GM12878 (cell line): ENCODE data around the gene RGN. TPM values are rescaled to one million over a fixed set of nuclear protein-coding genes. Genes with fewer than 3 reads are reported as not detected.

Experiments
- ATAC-seq: fragments of 200-7000 bp; cut with Tn5 transposase; 3 replicates; pipeline ENCODE4 v1.9.1; 2020; ENCODE audit warnings: mild to moderate bottlenecking, moderate library complexity
- Bru-seq: library from RNA; stranded (reverse); fragments of 400-500 nt; gene quantifications from one replicate; lab custom pipeline; 2021; lab: Mats Ljungman, UMichigan
- BruChase-seq, 2 experiments: library from RNA; stranded (reverse); fragments of 400-500 nt; gene quantifications; one replicate each; lab custom pipeline; 2021; lab: Mats Ljungman, UMichigan
- BruUV-seq: library from RNA; stranded (reverse); fragments of 400-500 nt; replicated peaks from 2 replicates; lab custom pipeline; 2021; lab: Mats Ljungman, UMichigan
- CTCF ChIA-PET: fragments of 300-600 bp; sonication (Branson Sonifier 250); formaldehyde crosslinking; extraction: SDS; loops from one replicate; lab custom pipeline; 2021; ENCODE audit warnings: inconsistent platforms; lab: Yijun Ruan, JAX
- POLR2A ChIA-PET: fragments of 350-600 bp; formaldehyde crosslinking; extraction: SDS; loops from one replicate; lab custom pipeline; 2021; ENCODE audit warnings: inconsistent platforms; lab: Charles Lee
- RAD21 ChIA-PET: fragments of 300-600 bp; sonication (Branson Sonifier 250); formaldehyde crosslinking; loops from one replicate; lab custom pipeline; 2023; ENCODE audit warnings: antibody characterized with exemption; ENCODE audit not compliant: unreplicated experiment; lab: Charles Lee
- SMC1A ChIA-PET: fragments of 300-600 bp; sonication (Branson Sonifier 250); formaldehyde crosslinking; loops from one replicate; lab custom pipeline; 2023; ENCODE audit not compliant: unreplicated experiment, uncharacterized antibody; lab: Charles Lee
- DNase-seq: peaks from one replicate; pipeline ENCODE4 v3.0.0-alpha.2; 2011; ENCODE audit warnings: low read depth, low spot score
- FAIRE-seq: peaks from 3 replicates; lab custom pipeline; 2011; peaks lifted over from hg19 to GRCh38; lab: Jason Lieb, UNC
- H2AFZ ChIP-seq: 2 replicates; pipeline ENCODE4 v1.6.0; 2011; ENCODE audit warnings: low read depth, low read length, control low read depth; ENCODE audit not compliant: control insufficient read depth
- H3K27ac ChIP-seq: 2 replicates; pipeline ENCODE4 v1.5.1; 2011; ENCODE audit warnings: control low read depth; ENCODE audit not compliant: control insufficient read depth, insufficient read depth
- H3K27me3 ChIP-seq, 2 experiments: replicated peaks in 1 of 2; 2 replicates each; pipeline versions ENCODE4 v1.6.0 to v1.6.1; 2011; ENCODE audit warnings: low read length in 1 of 2; ENCODE audit not compliant: control insufficient read depth in 2 of 2, insufficient read depth in 2 of 2
- H3K36me3 ChIP-seq, 2 experiments: 2 replicates each; pipeline ENCODE4 v1.5.1; 2011; ENCODE audit warnings: low read length in 1 of 2; ENCODE audit not compliant: control insufficient read depth in 2 of 2, insufficient read depth in 2 of 2
- H3K4me1 ChIP-seq: 2 replicates; pipeline ENCODE4 v1.6.1; 2011; ENCODE audit warnings: mild to moderate bottlenecking, low read length, moderate library complexity, mixed read lengths; ENCODE audit not compliant: control insufficient read depth, insufficient read depth
- H3K4me2 ChIP-seq: 2 replicates; pipeline ENCODE4 v1.6.0; 2011; ENCODE audit warnings: control low read depth; ENCODE audit not compliant: control insufficient read depth, insufficient read depth
- H3K4me3 ChIP-seq: fragments of 200-600 bp; sonication (generic); 2 replicates; pipeline ENCODE4 v1.5.1; 2016
- H3K79me2 ChIP-seq: 2 replicates; pipeline ENCODE4 v1.6.0; 2011; ENCODE audit warnings: low read length; ENCODE audit not compliant: control insufficient read depth, insufficient read depth
- H3K9ac ChIP-seq: 2 replicates; pipeline ENCODE4 v1.8.0; 2011; ENCODE audit warnings: low read length, control low read depth, mixed read lengths; ENCODE audit not compliant: control insufficient read depth, insufficient read depth
- H3K9me3 ChIP-seq: replicated peaks from 3 replicates; pipeline ENCODE4 v1.5.1; 2011; ENCODE audit warnings: mild to moderate bottlenecking, low read length; ENCODE audit not compliant: control insufficient read depth, insufficient read depth
- H4K20me1 ChIP-seq: 2 replicates; pipeline ENCODE4 v1.6.0; 2011; ENCODE audit not compliant: control insufficient read depth, insufficient read depth
- ATF3 ChIP-seq: IDR thresholded peaks from 2 replicates; pipeline ENCODE4 v1.6.1; 2011; ENCODE audit warnings: low read depth, mild to moderate bottlenecking, low read length, moderate library complexity, borderline replicate concordance; ENCODE audit errors: extremely low read depth
- EGR1 ChIP-seq, 2 experiments: IDR thresholded peaks; 1 replicate in 1 of 2; 2 replicates in 1 of 2; pipeline ENCODE4 v1.6.1; 2011 to 2012; ENCODE audit warnings: low read depth in 2 of 2, low read length in 2 of 2, borderline replicate concordance in 1 of 2, mild to moderate bottlenecking in 1 of 2, moderate library complexity in 1 of 2
- FOS ChIP-seq: IDR thresholded peaks from 3 replicates; pipeline ENCODE4 v1.6.1; 2011; ENCODE audit warnings: borderline replicate concordance; ENCODE audit not compliant: insufficient read length; ENCODE audit errors: extremely low read depth
- KAT2A ChIP-seq: conservative IDR thresholded peaks from 2 replicates; pipeline ENCODE4 v1.6.1; 2011; ENCODE audit warnings: low read depth, low read length; ENCODE audit not compliant: control insufficient read depth
- KLF5 ChIP-seq: fragments of 450-650 bp; IDR thresholded peaks from 2 replicates; pipeline ENCODE4 v1.6.1; 2014; ENCODE audit warnings: mild to moderate bottlenecking; ENCODE audit not compliant: partially characterized antibody
- NFYA ChIP-seq: IDR thresholded peaks from 2 replicates; pipeline ENCODE4 v1.6.1; 2011; ENCODE audit warnings: low read depth, mild to moderate bottlenecking, low read length, improper control_type of control experiment, borderline replicate concordance
- SKIL ChIP-seq: fragments of 450-650 bp; IDR thresholded peaks from 2 replicates; pipeline ENCODE4 v1.6.1; 2017; ENCODE audit warnings: mild to moderate bottlenecking, low read depth, inconsistent platforms; ENCODE audit not compliant: poor library complexity, severe bottlenecking
- SPI1 ChIP-seq: IDR thresholded peaks from 2 replicates; pipeline ENCODE4 v1.6.1; 2011; ENCODE audit warnings: low read depth, mild to moderate bottlenecking, low read length, moderate library complexity, borderline replicate concordance; ENCODE audit not compliant: insufficient read depth
- TBL1XR1 ChIP-seq: IDR thresholded peaks from 2 replicates; pipeline ENCODE4 v1.6.1; 2012; ENCODE audit warnings: low read depth, low read length, improper control_type of control experiment
- USF2 ChIP-seq: IDR thresholded peaks from 2 replicates; pipeline ENCODE4 v1.6.1; 2011; ENCODE audit warnings: low read depth, low read length, improper control_type of control experiment, borderline replicate concordance
- YY1 ChIP-seq: IDR thresholded peaks from 2 replicates; pipeline ENCODE4 v1.6.1; 2011; ENCODE audit warnings: low read depth, mild to moderate bottlenecking, low read length
- ZBED1 ChIP-seq: IDR thresholded peaks from 2 replicates; pipeline ENCODE4 v1.6.1; 2016; ENCODE audit warnings: borderline replicate concordance
- ZNF24 ChIP-seq: fragments of 450-650 bp; IDR thresholded peaks from 2 replicates; pipeline ENCODE4 v1.6.1; 2017; ENCODE audit warnings: antibody characterized with exemption, mild to moderate bottlenecking
- WGBS: methylation state at CpG from one replicate; pipeline ENCODE4 v1.1.6; 2016; ENCODE audit warnings: low lambda C conversion rate; ENCODE audit not compliant: insufficient replicate concordance, insufficient coverage; ENCODE audit errors: missing lambda C conversion rate; 5-methylcytosine and 5-hydroxymethylcytosine counted together
- in situ Hi-C: fragments of 300-500 bp; cut with MboI; formaldehyde crosslinking; loops from 9 replicates; pipeline ENCODE4 v1.14.3; 2018; ENCODE audit warnings: mixed read lengths
- intact Hi-C: fragments of 100-400 bp; cut with micrococcal nuclease; formaldehyde crosslinking; loops from one replicate; pipeline ENCODE4 v1.14.2; 2022; ENCODE audit not compliant: unreplicated experiment
- long read RNA-seq, 2 experiments: library from polyadenylated mRNA; unstranded; transcript quantifications; one replicate each; pipeline ENCODE4 v2.0.0, GENCODE V29; 2019 to 2020
- polyA minus RNA-seq, 3 experiments: library from RNA; depleted of rRNA, polyadenylated mRNA; stranded (reverse); fragments of >200 nt; gene quantifications; 2 replicates each; pipeline ENCODE4 v1.2.3, GENCODE V29; 2011
- polyA plus RNA-seq, 11 experiments: library from polyadenylated mRNA; depleted of rRNA in 4 of 11; unstranded in 6 of 11; stranded (reverse) in 5 of 11; fragments of >200 nt; fragmentation: Nextera tagmentation in 4 of 11; fragmentation: Illumina TruSeq in 1 of 11; extraction: Ambion mirVana in 4 of 11; extraction: Trizol in 1 of 11; gene quantifications; 1 replicate in 1 of 11; 2 replicates in 10 of 11; pipeline versions ENCODE4 v1.2.1 to v1.2.3, GENCODE V29; 2011 to 2016; ENCODE audit warnings: inconsistent platforms in 2 of 11, missing spikeins in 2 of 11, low read depth in 1 of 11
- total RNA-seq, 4 experiments: library from RNA; depleted of rRNA in 3 of 4; stranded (reverse); fragments of >200 nt in 3 of 4; fragmentation: Illumina TruSeq in 1 of 4; extraction: Trizol in 1 of 4; gene quantifications; 2 replicates each; pipeline versions ENCODE4 v1.2.1 to v1.2.3, GENCODE V29; 2013 to 2021
- TF ChIP-seq, protein P1 (sequence below): fragments of 450-650 bp; IDR thresholded peaks from 2 replicates; pipeline ENCODE4 v1.6.1; 2017; ENCODE audit warnings: low read depth, mild to moderate bottlenecking, moderate library complexity

RGN gene
- not detected in 2 replicates for total RNA-seq (2013; cell fraction: nucleolus; rRNA removed)
- total RNA-seq (2014; rRNA removed) (not detected in 2 replicates), total RNA-seq (2014; rRNA removed; fragmentation: Illumina TruSeq; extraction: Trizol) (not detected in 2 replicates), total RNA-seq (2021) (0.13 and 0.15 TPM in 2 replicates), polyA plus RNA-seq (2011; rRNA removed) (not detected in 2 replicates), polyA plus RNA-seq (2014; fragmentation: Illumina TruSeq; extraction: Trizol) (not detected in 2 replicates), polyA plus RNA-seq (2014; fragmentation: Nextera tagmentation; extraction: Ambion mirVana) (not detected), polyA plus RNA-seq (2014; rRNA removed) (not detected in 2 replicates), polyA plus RNA-seq (2016; fragmentation: Nextera tagmentation; extraction: Ambion mirVana) (not detected), polyA minus RNA-seq (2011; rRNA and poly(A)+ RNA removed) (0.10 and 0.51 TPM in 2 replicates), Bru-seq, nascent RNA (percentile 21 among the genes with signal in this experiment), BruChase-seq, experiment 1, labeled RNA remaining after a 6-hour chase (percentile 22 among the genes with signal in this experiment), BruChase-seq, experiment 2, labeled RNA remaining after a 2-hour chase (percentile 26 among the genes with signal in this experiment)
- not detected for polyA plus RNA-seq (2011; ENCODE audit: low read depth)
- not detected in 2 replicates for polyA plus RNA-seq (2011; cell fraction: cytosol; rRNA removed)
- not detected in 2 replicates for polyA plus RNA-seq (2011; cell fraction: nucleus; rRNA removed)
- polyA plus RNA-seq (2012): not detected in 2 replicates
- not detected in 2 replicates for polyA minus RNA-seq (2011; cell fraction: cytosol; rRNA and poly(A)+ RNA removed)
- polyA minus RNA-seq (2011; cell fraction: nucleus; rRNA and poly(A)+ RNA removed): 0.38 TPM in 1 of 2 replicates, not detected in the other
- long read RNA-seq, experiment 1: 0 reads
- long read RNA-seq, experiment 2: 0 reads

DNA sequence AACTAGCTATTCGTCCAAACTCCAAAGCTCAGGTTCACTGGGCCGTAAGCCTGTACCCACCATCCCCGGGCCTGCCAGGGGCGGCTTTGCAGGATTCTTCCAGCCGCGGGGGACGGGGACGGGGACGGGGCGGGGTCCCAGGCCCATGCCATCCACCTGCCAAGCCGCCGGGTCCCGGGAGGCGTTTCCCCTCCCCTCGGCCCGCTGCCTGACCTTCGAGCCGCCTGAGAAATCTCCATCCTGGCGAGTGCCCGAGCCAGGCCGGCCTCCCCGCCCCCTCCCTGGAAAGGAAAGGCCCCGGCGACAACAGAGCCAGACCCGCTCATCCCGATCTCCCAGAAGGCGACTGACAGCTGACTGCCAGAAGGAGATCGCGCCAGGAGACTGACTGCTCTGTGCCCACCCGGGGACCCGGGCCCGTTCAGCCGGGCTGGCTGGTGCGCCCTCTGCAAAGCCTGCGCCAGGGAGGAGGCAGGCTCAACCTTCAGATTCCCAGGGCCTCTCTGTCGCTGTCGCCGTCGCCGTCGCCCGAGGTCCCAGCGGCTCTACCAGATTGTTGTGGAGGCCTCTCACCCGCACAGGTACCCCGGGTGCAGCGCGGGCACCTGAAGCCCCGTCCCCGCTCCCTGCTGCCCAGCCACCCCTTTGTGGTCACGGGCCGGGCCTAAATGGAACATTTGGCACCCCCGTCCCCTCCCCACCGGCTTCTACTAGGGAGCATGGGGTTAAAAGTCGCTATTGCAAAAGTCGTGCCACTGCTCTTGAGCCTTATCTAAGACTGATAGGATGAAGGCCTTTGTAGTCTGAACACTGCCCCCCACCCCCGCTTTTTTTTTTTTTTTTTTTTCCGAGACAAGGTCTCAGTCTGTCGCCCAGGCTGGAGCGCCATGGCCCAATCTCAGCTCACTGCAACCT is at the start of gene RGN:
Gene RGN, plus strand, starts transcription at position 315 of the 915 bp plus-strand sequence. CDS start 2,702 bp downstream, outside the sequence.
- ATAC-seq: no peak
- in situ Hi-C loops: no loop called here
- H3K79me2 ChIP-seq: no peaks in the 10 kb centered on the region
- ChIA-PET POLR2A (no interaction called here), RAD21 (no interaction called here), CTCF (no interaction called here), SMC1A (no interaction called here)
- no peak within 1 kb of the TSS for H3K4me2 ChIP-seq
- WGBS: 84% methylated on average over 40 of the region's 59 CpGs
- no peaks in the 10 kb centered on the region; a peak in 1 of 4 replicates for H3K27me3 ChIP-seq
- no peak for FAIRE-seq
- H3K27ac ChIP-seq: no peak within 1 kb of the TSS
- no peak within 1 kb of the TSS for H3K4me3 ChIP-seq
- H2AFZ ChIP-seq: no peak within 1 kb of the TSS
- no TSS peak for BruUV-seq
- H3K9me3 ChIP-seq: no peaks in the 10 kb centered on the region
- no peaks in the 10 kb centered on the region for H3K4me1 ChIP-seq
- H4K20me1 ChIP-seq: no peaks in the 10 kb centered on the region
- intact Hi-C loops: no loop called here
- no peaks in the 10 kb centered on the region for H3K36me3 ChIP-seq
- no peak for DNase-seq
- H3K9ac ChIP-seq: no peak within 1 kb of the TSS
- TF ChIP-seq ATF3 (no peak), USF2 (no peak), SKIL (no peak), ZNF24 (no peak), YY1 (no peak), ZBED1 (no peak), SPI1 (no peak), EGR1 (IDR thresholded peaks at IDR 0.05; ENCODE audit: borderline replicate concordance in 1 of 2, low read depth in 2 of 2, low read length in 2 of 2) (no peak), TBL1XR1 (no peak), KAT2A (no peak), NFYA (no peak), FOS (no peak), KLF5 (no peak)
- TF ChIP-seq, protein P1, sequence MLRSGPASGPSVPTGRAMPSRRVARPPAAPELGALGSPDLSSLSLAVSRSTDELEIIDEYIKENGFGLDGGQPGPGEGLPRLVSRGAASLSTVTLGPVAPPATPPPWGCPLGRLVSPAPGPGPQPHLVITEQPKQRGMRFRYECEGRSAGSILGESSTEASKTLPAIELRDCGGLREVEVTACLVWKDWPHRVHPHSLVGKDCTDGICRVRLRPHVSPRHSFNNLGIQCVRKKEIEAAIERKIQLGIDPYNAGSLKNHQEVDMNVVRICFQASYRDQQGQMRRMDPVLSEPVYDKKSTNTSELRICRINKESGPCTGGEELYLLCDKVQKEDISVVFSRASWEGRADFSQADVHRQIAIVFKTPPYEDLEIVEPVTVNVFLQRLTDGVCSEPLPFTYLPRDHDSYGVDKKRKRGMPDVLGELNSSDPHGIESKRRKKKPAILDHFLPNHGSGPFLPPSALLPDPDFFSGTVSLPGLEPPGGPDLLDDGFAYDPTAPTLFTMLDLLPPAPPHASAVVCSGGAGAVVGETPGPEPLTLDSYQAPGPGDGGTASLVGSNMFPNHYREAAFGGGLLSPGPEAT: no peak
